ENCODE data around the gene CYBB.

The CYBB gene

DNA sequence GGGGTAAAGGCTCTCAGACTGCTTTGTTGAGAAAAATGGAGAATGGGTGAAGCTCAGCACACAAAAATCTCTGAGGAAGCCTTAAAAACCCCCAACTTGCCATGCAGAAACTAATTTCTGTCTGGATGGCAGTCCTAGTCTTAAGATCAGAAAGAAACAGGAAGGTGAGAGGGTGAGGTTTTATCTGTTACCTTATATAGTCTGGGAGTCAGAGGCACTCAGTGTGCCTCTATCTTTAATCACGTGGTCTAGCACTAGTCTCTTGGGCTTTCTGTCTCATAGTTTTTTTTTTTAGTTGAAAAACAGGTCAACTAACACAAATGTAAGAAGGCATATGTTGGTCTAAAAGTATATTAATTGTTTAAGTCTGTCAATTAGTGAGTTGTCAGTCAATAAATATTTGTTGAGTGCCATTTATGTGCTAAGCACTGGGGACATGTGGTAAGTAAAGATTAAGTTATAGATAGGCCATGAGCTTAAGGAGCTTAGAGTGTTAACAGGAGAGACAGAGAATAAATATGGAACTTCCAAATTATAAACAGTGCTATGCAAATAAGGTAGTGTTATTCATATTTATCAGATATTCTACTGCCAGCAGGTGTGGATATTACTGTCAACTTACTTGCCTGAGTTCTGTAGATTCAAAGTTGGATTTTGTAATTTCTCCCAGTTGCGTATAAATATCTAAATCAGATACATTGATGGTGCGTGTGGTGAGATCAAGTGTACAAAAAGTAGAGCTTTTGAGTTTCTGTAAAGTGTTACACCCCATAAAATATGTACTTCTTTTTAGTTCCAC lies 7.0 kb downstream of the CYBB start:
- Mint-ChIP-seq H3K36me3 (ENCODE audit: low read depth) (no peaks in the 10 kb centered on the region), H3K4me3 (no peak overlapping the region), H3K9me3 (peaks cover 6% of the 10 kb centered on the region), H3K27ac (no peak overlapping the region), H3K27me3 (ENCODE audit: low read depth, poor library complexity) (peaks cover 7% of the 10 kb centered on the region), H3K4me1 (no peaks in the 10 kb centered on the region)
- TF ChIP-seq, protein P1, sequence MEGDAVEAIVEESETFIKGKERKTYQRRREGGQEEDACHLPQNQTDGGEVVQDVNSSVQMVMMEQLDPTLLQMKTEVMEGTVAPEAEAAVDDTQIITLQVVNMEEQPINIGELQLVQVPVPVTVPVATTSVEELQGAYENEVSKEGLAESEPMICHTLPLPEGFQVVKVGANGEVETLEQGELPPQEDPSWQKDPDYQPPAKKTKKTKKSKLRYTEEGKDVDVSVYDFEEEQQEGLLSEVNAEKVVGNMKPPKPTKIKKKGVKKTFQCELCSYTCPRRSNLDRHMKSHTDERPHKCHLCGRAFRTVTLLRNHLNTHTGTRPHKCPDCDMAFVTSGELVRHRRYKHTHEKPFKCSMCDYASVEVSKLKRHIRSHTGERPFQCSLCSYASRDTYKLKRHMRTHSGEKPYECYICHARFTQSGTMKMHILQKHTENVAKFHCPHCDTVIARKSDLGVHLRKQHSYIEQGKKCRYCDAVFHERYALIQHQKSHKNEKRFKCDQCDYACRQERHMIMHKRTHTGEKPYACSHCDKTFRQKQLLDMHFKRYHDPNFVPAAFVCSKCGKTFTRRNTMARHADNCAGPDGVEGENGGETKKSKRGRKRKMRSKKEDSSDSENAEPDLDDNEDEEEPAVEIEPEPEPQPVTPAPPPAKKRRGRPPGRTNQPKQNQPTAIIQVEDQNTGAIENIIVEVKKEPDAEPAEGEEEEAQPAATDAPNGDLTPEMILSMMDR (IDR thresholded peaks at IDR 0.05) = no peak
- DNase-seq = no peak

DNA sequence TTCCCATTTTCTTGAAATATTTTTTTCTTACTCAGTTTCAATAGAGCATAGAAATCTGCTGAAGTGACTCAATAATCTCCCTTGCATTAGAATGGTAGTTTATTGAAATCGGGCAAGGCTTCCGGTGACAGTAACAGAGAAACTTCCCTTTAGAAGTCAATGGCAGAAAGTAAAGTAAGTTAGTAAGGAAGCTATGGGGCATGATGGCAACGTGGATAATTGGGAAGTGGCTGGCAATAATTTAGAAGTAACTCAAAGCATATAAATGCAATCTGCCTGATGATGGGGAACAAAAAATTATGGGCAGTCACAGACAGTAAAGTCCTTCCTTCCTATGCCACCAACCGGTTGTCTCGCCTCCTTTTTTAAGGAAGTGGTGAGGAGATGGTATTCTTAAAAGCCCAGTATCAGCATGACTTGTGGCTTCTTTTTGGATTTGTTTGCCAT lies 7.6 kb downstream of the CYBB start:
- Mint-ChIP-seq H3K27me3 (ENCODE audit: low read depth, poor library complexity) (peaks cover 7% of the 10 kb centered on the region), H3K36me3 (ENCODE audit: low read depth) (no peaks in the 10 kb centered on the region), H3K4me3 (no peak overlapping the region), H3K27ac (no peak overlapping the region), H3K4me1 (no peaks in the 10 kb centered on the region), H3K9me3 (peaks cover 6% of the 10 kb centered on the region)
- no peak for DNase-seq
- TF ChIP-seq, protein P1 (IDR thresholded peaks at IDR 0.05) = no peak

DNA sequence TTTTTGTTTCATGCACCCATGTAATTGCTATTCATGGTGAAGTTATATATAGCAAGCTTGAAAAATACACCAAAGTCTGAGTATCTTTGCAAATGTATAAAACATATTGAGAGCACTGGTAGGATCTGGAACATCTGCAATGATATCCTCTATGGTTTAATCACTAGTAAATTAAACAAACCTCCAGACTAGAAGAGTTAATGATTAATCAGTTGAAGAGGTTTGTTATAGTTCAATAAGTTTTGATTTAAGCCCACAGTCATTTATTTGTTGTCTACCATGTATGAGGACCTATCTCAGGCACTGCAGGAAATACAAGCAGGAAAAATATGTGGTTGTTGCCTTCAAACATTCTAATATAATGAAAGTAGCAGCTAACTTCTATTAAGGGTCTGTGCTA lies 16.5 kb downstream of the CYBB start:
- no peaks in the 10 kb centered on the region for H3K36me3 Mint-ChIP-seq (ENCODE audit: low read depth)
- no peaks in the 10 kb centered on the region for H3K27me3 Mint-ChIP-seq (ENCODE audit: low read depth, poor library complexity)
- H3K27ac Mint-ChIP-seq = no peak overlapping the region
- no peaks in the 10 kb centered on the region for H3K4me1 Mint-ChIP-seq
- H3K4me3 Mint-ChIP-seq = no peak overlapping the region
- DNase-seq = no peak
- H3K9me3 Mint-ChIP-seq = peaks cover 3% of the 10 kb centered on the region
- TF ChIP-seq, protein P1 (IDR thresholded peaks at IDR 0.05) = no peak

DNA sequence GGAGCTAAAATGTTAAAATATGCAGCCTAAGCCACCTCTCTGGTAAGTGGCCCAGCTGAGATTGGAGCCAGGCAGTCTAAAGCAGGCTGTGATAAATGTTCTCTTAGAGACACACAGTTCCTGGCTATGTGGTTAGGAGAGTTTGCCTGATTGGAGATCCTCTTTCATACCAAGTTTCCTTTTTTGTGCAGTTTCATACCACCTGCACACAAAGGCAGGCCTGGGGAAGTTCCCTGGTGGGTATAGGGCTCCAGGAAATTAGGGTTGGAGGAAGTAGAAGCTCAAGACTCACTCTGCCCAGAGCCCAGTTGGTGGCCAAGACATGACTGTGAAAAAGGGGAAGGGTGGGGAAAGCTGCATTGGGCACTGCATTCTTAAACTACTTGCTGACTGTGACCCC lies 16.9 kb downstream of the CYBB start:
- H3K9me3 Mint-ChIP-seq = peaks cover 6% of the 10 kb centered on the region
- H3K27me3 Mint-ChIP-seq (ENCODE audit: low read depth, poor library complexity) = no peaks in the 10 kb centered on the region

DNA sequence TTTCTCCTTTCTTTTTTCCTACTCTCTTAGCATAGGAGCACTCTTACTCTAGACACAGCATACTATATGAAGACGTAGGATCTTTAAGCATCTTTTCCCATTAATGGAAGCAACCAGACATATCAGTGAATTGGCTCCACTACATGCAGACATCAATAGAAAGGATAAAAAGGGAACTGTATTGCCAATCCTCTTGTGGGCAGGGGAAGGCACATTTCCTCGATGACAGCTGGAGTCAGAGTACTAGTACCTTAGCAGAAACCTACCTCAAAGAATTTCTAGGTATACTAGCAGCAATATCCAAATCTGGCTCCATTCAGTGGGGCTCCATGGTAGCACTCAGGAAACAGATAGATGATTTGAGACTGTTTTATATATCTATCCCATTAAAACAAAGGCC lies 20.1 kb downstream of the CYBB start:
- DNase-seq = no peak
- TF ChIP-seq, protein P1 (IDR thresholded peaks at IDR 0.05) = no peak
- no peaks in the 10 kb centered on the region for H3K4me1 Mint-ChIP-seq
- H3K4me3 Mint-ChIP-seq = no peak overlapping the region
- no peaks in the 10 kb centered on the region for H3K36me3 Mint-ChIP-seq (ENCODE audit: low read depth)
- H3K27ac Mint-ChIP-seq = no peak overlapping the region
- no peaks in the 10 kb centered on the region for H3K27me3 Mint-ChIP-seq (ENCODE audit: low read depth, poor library complexity)
- peaks cover 15% of the 10 kb centered on the region for H3K9me3 Mint-ChIP-seq

More for the DNA sequence above, 16.9 kb downstream of the CYBB start:
- TF ChIP-seq, protein P1 (IDR thresholded peaks at IDR 0.05) = no peak
- no peak for DNase-seq
- no peak overlapping the region for H3K27ac Mint-ChIP-seq
- no peaks in the 10 kb centered on the region for H3K4me1 Mint-ChIP-seq
- no peak overlapping the region for H3K4me3 Mint-ChIP-seq
- no peaks in the 10 kb centered on the region for H3K36me3 Mint-ChIP-seq (ENCODE audit: low read depth)

DNA sequence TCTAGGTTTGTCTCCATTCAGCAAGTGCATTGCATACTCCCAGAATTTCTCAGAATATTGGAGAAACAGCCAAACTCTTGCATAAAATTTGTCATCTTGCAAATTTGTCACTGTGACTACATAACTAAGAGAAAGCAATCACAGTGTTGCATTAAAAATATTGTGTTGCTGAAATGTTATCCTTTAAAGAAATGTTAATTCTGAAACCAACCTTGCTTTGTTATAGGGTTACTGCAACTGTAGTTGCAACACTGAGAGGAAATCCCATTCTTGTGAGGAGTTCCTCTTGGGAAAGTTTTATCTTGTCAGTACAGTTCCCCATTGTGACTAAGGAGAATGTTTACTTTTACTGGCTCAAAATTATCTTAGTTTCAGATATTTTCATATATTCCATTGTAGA lies 20.9 kb downstream of the CYBB start:
- H3K27me3 Mint-ChIP-seq (ENCODE audit: low read depth, poor library complexity) = no peaks in the 10 kb centered on the region
- no peak overlapping the region for H3K4me3 Mint-ChIP-seq
- TF ChIP-seq, protein P1 (IDR thresholded peaks at IDR 0.05) = no peak
- H3K36me3 Mint-ChIP-seq (ENCODE audit: low read depth) = no peaks in the 10 kb centered on the region
- peaks cover 16% of the 10 kb centered on the region for H3K9me3 Mint-ChIP-seq
- DNase-seq = no peak
- H3K27ac Mint-ChIP-seq = no peak overlapping the region
- no peaks in the 10 kb centered on the region for H3K4me1 Mint-ChIP-seq
